Stimulated activated naive CD8-positive, alpha-beta T cell treated with anti-CD3 and anti-CD28 coated beads, Interleukin-15, amount 100 ng/mL, for 72 hours (primary cell): Measurements from ENCODE around the gene ARHGAP24.
"Not testable (repeated sequence)": the region's sequence is repeated elsewhere in the genome, so short reads cannot be mapped to it uniquely, and the experiment has no call there.

Experiments
- ATAC-seq: fragments of 150-1000 bp; cut with Tn5 transposase; 2 replicates; pipeline ENCODE4 v1.10.0; 2021; ENCODE audit warnings: mild to moderate bottlenecking, moderate library complexity
- DNase-seq, 2 donors: peaks; one replicate each; pipeline ENCODE4 v3.0.0; 2021 to 2022
- H3K27ac Mint-ChIP-seq, 2 donors: one replicate each; pipeline ENCODE4 v1.8.0; 2022; ENCODE audit warnings: mild to moderate bottlenecking in 2 of 2, mixed read lengths in 2 of 2, moderate library complexity in 2 of 2
- H3K27me3 Mint-ChIP-seq: one replicate; pipeline ENCODE4 v1.8.0; 2022; ENCODE audit warnings: mixed read lengths
- H3K4me1 Mint-ChIP-seq: one replicate; pipeline ENCODE4 v1.8.0; 2022; ENCODE audit warnings: mild to moderate bottlenecking, mixed read lengths
- H3K4me3 Mint-ChIP-seq, 2 donors: one replicate each; pipeline ENCODE4 v1.8.0; 2022; ENCODE audit warnings: mild to moderate bottlenecking in 2 of 2, mixed read lengths in 2 of 2, moderate library complexity in 1 of 2
- H3K9me3 Mint-ChIP-seq, 2 donors: one replicate each; pipeline ENCODE4 v1.8.0; 2022; ENCODE audit warnings: mixed read lengths in 2 of 2

ARHGAP24 gene

DNA sequence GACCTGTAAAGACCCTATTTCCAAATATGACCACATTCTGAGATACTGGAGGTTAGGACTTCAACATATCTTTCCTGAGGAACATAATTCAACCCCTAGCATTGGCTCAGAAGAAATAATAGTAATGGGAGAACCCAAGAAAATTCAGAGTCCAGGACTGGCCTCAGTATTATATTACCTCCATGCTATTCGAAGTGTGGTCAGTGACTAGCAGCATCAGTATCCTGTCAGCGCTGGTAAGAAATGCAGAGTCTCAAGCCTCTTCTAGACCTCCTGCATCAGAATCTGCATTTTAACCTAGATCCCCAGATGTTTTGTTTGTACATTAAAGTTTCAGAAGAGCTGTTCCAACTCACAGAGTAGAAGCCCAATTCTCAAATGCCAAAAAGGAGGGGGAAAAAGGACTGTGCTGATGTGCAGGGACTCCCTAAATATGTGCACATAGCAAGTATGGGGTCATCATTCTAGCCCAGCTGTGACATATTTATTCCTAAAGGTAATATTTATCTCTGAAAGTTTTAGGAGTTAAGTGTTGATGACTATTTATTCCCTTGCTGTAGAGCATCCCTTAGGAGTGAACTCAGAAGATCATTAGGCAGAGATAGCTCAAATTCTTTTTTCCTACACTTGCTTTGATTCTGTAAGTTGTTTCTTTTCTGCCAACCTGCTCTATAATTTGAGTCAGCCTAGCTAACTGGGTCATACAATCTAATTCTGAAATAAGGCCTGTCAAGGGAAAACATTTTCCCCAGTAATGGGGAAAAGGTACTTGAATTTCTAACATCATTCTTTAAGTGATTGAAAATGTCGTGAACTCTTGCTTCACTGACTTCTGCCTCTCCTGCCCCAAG is 361.9 kb downstream of the ARHGAP24 start:
- DNase-seq: no peak
- Mint-ChIP-seq H3K4me3 (no peak overlapping the region), H3K27ac (no peak overlapping the region), H3K27me3 (no peaks in the 10 kb centered on the region), H3K4me1 (no peaks in the 10 kb centered on the region), H3K9me3 (peaks cover 4 to 6% of the 10 kb centered on the region in 2 donors)
- no peak for ATAC-seq

DNA sequence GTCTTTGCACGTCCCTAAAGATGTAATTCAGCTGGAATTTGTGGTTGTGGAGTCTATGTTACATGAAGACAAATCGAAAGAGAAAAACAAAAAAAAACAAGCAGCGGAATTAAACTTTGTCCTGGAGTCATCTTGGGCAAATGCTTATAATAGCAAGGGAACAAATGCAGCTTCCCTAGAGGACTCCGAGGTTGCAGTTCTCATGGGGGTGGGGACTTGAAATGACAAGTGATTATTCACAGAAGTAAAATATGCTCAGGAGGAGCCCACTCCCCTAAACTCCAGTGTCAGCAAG is 362.4 kb downstream of the ARHGAP24 start:
- H3K4me3 Mint-ChIP-seq: no peak overlapping the region
- DNase-seq (no peak), ATAC-seq (no peak)
- no peaks in the 10 kb centered on the region for H3K4me1 Mint-ChIP-seq
- peaks cover 4 to 6% of the 10 kb centered on the region in 2 donors for H3K9me3 Mint-ChIP-seq
- no peak overlapping the region for H3K27ac Mint-ChIP-seq
- H3K27me3 Mint-ChIP-seq: no peaks in the 10 kb centered on the region

DNA sequence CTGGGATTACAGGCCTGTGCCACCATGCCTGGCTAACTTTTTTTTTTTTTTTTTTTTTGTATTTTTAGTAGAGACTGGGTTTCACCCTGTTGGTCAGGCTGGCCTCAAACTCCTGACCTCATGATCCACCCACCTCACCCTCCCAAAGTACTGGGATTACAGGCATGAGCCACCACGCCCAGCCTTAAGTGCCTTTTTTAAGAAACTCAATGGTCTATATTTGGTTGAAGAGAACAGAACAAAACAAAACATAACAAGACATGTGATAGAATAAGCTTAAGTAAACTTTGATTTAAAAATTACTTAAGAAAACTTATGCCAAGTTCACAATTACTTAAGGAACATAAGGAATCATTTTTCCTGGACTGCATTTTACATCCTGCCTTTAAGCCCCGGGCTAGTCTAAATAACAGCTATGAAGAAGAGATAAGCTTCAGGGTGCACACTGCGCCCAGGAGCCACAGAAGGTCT is 365.1 kb downstream of the ARHGAP24 start:
- H3K4me3 Mint-ChIP-seq, ATAC-seq, H3K9me3 Mint-ChIP-seq, H3K4me1 Mint-ChIP-seq, H3K27ac Mint-ChIP-seq, H3K27me3 Mint-ChIP-seq, DNase-seq: not testable (repeated sequence)

DNA sequence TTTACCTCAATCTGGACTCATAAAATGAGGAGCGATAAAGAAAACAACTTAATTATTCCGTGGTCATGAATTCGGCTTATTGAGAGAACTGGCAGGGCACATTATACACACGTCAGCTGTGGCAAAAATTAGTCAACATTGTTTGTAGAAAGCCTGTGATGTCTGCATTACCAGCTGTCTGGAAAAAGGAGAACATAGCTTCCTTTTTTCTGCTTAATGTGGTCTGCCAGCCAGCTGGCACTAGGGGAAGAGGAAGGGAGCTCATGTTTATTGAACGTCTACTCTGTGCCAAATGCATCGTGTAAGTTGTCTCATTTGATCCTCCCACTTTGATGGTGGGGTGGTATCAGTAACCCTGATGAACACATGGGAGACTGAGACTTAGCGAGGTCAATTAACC is 367.6 kb downstream of the ARHGAP24 start:
- DNase-seq (no peak), ATAC-seq (no peak)
- Mint-ChIP-seq H3K4me3 (no peak overlapping the region), H3K27ac (no peak overlapping the region), H3K4me1 (no peaks in the 10 kb centered on the region), H3K9me3 (peaks cover 4 to 6% of the 10 kb centered on the region in 2 donors), H3K27me3 (no peaks in the 10 kb centered on the region)

DNA sequence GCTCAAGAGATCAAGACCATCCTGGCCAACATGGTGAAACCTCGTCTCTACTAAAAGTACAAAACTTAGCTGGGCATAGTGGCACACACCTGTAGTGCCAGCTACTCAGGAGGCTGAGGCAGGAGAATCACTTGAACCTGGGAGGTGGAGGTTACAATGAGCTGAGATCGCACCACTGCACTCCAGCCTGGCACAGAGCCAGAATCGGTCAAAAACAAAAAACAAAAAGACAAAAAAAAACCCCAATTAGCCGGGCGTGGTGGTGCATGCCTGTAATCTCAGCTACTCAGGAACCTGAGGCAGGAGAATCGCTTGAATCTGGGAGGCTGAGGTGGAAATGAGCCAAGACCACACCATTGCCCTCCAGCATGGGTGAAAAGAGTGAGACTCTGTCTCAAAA is 378.8 kb downstream of the ARHGAP24 start:
- peaks cover 11 to 12% of the 10 kb centered on the region in 2 donors for H3K9me3 Mint-ChIP-seq
- not testable (repeated sequence) for H3K4me3 Mint-ChIP-seq, H3K27ac Mint-ChIP-seq, DNase-seq, H3K4me1 Mint-ChIP-seq, ATAC-seq, H3K27me3 Mint-ChIP-seq

DNA sequence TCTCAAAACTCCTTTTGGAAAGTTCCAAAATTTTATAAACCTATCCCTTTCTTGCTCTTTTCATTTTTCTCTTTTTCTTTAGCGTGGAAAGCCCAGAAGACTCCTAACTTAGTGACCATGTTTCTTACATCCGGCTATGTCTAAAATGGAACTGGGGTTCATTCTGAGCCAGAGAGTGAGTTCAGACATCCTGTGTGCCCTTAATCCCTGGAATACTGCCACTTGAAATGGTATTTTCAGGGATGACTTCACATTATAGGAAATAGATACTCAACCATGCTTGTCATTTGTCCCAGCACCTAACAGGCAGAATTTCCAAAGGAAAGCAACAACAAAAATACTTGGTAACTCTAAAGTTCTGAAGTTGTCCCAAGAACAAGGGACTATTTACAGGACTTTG is 379.6 kb downstream of the ARHGAP24 start:
- ATAC-seq (no peak), DNase-seq (no peak)
- Mint-ChIP-seq H3K27me3 (no peaks in the 10 kb centered on the region), H3K4me1 (no peaks in the 10 kb centered on the region), H3K9me3 (peaks cover 11 to 12% of the 10 kb centered on the region in 2 donors), H3K4me3 (no peak overlapping the region), H3K27ac (no peak overlapping the region)

DNA sequence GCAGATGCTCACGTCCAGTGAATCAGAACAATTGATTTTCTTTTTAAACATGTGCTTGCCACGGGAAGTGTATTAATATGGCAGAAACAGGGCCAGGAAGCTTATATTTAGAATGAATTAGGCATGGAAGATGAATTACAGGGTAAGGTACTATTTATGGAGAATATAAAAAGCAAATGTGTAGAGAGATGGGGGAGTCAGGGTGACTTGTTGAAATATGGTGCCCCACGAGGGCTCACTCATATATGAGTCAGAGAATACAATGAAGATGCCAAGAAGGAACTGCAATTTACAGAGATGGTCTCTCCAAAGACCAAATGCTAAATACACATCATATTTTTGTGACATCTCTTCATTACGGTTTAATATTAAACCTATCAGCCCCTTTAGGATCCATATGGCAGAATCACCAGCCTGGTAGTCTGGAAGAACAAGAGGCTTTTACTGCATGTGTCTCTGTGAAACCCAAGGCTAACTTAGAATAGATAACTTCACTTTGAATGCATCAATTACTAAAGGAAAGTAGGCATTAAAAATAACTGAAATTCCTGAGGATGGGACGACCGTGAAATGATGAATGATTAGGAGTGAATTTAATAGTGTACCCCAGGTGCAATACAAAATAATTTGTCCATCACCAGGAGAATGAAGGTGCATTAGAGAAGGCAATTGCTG is 385.3 kb downstream of the ARHGAP24 start:
- no peak overlapping the region for H3K4me3 Mint-ChIP-seq
- no peak for ATAC-seq
- no peak overlapping the region for H3K27ac Mint-ChIP-seq
- H3K9me3 Mint-ChIP-seq: no peaks in the 10 kb centered on the region
- H3K4me1 Mint-ChIP-seq: no peaks in the 10 kb centered on the region
- no peak for DNase-seq
- H3K27me3 Mint-ChIP-seq: no peaks in the 10 kb centered on the region

DNA sequence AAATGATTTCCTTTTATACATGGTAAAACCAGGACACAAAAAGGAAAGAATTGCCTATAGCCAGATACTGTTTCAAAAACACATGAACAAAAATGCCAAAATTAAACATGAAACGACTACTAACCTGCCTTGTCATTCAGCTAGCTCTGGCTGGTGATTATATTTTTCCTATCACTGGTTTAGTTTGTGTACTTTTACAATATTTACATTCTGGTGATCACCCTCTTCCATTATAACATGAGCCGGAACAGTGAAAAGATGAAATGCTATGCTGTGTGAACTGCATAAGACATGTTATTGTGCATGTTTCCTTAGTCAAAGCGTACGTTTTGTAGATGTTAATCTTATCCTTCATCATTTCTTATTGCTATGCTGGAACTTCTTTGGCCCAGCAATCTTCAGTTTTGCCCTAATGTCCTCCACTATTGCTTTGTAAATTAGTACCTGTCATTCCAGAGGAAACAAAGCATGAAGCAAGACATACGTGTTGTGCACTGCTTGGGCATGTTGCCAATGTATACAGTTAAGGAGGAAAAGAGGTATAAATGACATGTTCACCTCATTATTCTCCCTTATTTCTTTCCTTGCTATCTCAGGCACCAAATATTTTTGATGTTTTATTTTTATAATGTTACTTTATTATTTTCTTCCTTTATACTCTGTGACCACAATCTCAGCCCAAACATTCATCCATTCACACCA is 386.3 kb downstream of the ARHGAP24 start:
- H3K4me1 Mint-ChIP-seq: no peaks in the 10 kb centered on the region
- no peak overlapping the region for H3K4me3 Mint-ChIP-seq
- H3K27me3 Mint-ChIP-seq: no peaks in the 10 kb centered on the region
- H3K9me3 Mint-ChIP-seq: no peaks in the 10 kb centered on the region
- H3K27ac Mint-ChIP-seq: no peak overlapping the region
- DNase-seq: no peak
- ATAC-seq: no peak

DNA sequence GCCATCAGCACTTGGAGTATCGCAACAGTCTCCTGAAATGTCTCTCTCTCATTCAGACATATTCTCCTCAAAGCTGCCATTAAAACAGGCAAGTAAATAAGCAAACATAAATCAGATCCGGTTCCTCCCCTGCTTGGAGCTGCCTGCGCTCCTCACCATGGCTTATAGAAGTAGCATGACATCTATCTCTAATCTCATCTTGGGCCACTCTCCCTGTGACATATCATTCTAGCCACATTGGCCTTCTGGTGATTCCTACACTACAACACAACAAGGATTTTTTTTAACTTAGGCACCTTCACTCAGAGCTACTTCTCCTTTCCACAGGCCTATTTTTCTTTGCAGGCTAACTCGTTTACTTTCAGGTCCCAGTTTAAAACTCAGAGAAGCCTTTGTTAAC is 387.9 kb downstream of the ARHGAP24 start:
- ATAC-seq (no peak), DNase-seq (no peak)
- no peak overlapping the region for H3K4me3 Mint-ChIP-seq
- H3K27me3 Mint-ChIP-seq: no peaks in the 10 kb centered on the region
- no peaks in the 10 kb centered on the region for H3K4me1 Mint-ChIP-seq
- H3K27ac Mint-ChIP-seq: no peak overlapping the region
- no peaks in the 10 kb centered on the region for H3K9me3 Mint-ChIP-seq

DNA sequence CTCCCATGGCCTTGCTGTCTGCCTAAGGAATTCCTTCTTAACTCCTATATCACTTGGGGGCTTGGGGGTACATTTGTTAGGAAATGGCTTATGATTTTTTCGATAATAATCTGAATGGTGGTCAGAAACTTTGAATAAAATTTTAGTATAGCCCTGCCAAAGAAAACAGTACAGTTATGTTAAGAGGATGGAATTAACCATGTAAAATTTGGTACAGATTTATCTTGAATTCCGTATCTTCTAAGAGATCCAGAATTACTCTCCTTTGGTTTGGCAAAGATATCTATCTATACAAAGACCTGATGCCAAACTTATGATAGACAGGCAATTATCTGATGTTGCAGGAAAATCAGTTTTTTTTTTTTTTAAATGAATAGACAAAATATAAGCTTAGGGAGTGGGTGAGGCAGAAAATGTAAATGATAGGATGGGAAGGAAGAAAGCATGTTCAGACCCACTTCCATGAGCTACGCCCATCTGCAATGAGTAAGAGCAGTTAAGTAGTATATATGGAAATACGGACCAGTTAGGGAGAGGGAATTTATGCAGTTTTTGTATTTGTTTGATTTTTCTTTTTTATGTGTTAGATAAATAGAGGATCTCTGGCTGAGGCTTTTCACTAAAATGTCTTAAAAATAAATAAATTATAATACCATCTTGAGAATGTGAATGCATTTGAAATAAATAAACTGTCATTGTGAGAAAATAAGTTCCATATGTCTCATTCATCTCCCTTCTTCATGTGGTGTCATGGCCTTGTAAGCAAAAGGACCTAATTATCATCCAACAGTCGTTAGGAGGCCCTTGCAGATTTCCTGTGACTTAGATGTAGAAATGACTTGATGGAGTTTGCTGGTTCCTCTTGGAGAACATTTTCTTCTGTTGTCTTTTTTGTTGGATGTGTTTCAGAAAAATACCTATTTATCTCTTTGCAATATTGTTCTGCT is 389.6 kb downstream of the ARHGAP24 start:
- ATAC-seq (no peak), DNase-seq (no peak)
- Mint-ChIP-seq H3K9me3 (no peaks in the 10 kb centered on the region), H3K4me3 (no peak overlapping the region), H3K27ac (no peak overlapping the region), H3K27me3 (no peaks in the 10 kb centered on the region), H3K4me1 (no peaks in the 10 kb centered on the region)

DNA sequence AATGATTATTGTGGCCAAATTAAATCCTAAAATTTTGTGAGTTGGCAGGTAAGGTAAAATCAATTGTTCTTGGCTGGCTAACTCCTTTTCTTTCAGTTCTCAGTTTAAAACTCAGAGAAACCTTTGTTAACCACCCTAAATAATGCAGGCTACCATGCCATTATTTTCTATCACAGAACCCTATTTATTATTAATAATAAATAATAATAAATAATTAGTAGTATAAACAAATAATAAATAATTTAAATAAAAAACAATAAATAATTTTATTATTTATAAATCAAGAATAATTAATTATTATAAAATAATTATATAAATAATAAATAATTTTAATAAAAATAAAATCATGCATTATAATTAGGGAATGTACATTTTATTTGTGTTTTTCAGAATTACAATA is 390.3 kb downstream of the ARHGAP24 start:
- ATAC-seq (no peak), DNase-seq (no peak)
- Mint-ChIP-seq H3K9me3 (no peaks in the 10 kb centered on the region), H3K4me3 (no peak overlapping the region), H3K27ac (no peak overlapping the region), H3K4me1 (no peaks in the 10 kb centered on the region), H3K27me3 (no peaks in the 10 kb centered on the region)

DNA sequence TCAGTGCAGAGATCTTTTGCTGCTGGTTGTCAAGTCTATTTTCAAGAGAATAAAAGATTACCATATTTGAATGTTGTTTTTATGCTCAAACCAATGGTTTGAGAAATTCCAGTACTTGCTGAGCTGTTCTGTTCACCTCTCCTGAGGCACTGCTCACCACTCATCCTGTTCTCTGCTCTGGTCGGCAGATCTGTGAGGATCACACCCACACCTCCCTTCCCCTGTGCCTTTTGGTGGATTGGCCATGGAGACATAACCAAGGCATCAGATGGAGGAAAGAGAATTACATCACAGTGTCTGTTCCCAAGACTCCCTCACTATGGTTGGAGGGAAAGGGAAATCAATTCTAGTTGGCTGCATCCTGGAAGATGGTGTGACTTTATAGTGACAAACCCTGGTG is 391.6 kb downstream of the ARHGAP24 start:
- no peaks in the 10 kb centered on the region for H3K4me1 Mint-ChIP-seq
- H3K27me3 Mint-ChIP-seq: no peaks in the 10 kb centered on the region
- ATAC-seq (no peak), DNase-seq (no peak)
- no peaks in the 10 kb centered on the region for H3K9me3 Mint-ChIP-seq
- H3K27ac Mint-ChIP-seq: no peak overlapping the region
- H3K4me3 Mint-ChIP-seq: no peak overlapping the region

DNA sequence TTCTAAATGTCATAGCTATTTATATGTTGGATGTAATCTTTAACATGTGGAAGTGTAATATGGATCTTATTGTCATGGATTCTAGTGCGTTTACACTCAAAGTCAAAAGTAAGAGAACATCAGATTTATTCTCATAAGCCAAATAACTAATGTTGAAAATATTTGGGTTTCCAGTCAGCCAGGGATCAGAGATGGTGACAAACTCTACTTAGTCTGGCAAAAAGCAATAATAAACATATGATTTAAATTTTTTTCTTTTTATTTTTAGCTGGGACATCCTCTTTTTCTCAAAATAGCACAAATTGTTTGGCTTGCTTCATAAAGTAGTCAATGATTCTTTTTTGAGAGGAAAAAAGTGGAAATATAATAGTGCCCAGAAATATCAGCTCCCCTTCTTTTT is 392.3 kb downstream of the ARHGAP24 start:
- no peak for DNase-seq
- Mint-ChIP-seq H3K9me3 (no peaks in the 10 kb centered on the region), H3K27ac (no peak overlapping the region), H3K4me3 (no peak overlapping the region), H3K27me3 (no peaks in the 10 kb centered on the region), H3K4me1 (no peaks in the 10 kb centered on the region)
- ATAC-seq: no peak

DNA sequence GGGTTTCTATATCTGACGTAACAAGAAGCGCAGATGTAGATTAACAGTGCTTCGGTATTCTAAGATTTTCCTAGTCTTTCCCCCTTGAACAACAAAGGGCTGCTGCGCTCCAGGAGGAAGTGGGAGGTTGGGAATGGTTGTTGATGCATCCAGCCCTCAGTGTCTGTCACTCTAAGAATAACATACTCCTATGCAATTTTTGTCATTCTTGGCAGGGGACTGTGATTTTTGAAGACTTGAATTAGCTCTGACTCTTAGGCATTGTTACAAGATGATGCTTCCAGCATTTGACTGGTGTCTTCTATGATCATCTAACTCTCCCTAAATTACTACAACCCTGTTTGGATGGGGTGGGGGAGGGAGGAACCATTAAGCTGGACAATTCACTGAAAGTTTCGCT is 394.2 kb downstream of the ARHGAP24 start:
- Mint-ChIP-seq H3K27me3 (no peaks in the 10 kb centered on the region), H3K4me1 (no peaks in the 10 kb centered on the region), H3K9me3 (no peaks in the 10 kb centered on the region), H3K27ac (no peak overlapping the region), H3K4me3 (no peak overlapping the region)
- DNase-seq: no peak
- ATAC-seq: no peak

DNA sequence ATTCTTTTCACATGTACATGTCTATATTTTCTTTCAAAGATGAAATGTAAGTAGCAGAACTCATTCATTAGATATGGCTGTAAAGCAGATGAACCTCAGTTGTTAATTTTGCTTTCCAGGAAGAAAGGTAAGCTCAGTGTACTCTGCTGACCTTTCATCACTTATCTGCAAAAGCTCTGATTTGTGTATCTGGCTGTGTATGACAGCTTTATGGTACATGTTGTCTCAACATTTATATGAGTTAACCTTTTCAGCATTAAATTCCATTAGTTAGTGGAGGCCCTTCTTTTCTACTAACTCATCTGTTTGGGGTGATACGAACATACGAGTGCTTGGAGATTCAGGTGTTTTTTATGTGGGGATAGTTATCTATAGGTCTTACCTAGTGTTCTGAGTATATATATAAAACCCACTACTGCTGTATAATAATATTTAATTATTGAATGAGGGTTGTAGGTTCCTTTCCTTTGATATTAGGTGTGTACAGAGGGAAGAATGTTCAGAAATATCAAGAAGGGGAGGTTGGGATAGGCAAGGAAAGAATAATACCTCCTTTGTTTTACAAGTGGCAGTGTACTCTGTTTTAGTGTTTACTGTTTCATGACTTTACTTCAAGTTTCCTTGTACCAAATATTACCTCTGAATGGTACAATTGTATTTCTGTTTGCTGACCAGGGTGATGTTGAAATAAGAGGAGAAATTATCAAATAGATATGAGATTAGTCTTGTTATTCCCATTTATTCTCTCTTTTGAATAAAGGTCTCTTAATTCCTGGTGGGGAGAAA is 395.5 kb downstream of the ARHGAP24 start:
- Mint-ChIP-seq H3K4me1 (no peaks in the 10 kb centered on the region), H3K9me3 (no peaks in the 10 kb centered on the region), H3K4me3 (no peak overlapping the region), H3K27ac (no peak overlapping the region), H3K27me3 (no peaks in the 10 kb centered on the region)
- ATAC-seq: no peak
- DNase-seq: no peak
